Cerebellar cortex (tissue), 1 donor: ENCODE data around the gene KCNG4.

ENCODE experiments used
- DNase-seq: peaks from one replicate; pipeline ENCODE4 v3.0.0-alpha.2; 2015; ENCODE audit warnings: low spot score

The KCNG4 gene, protein sequence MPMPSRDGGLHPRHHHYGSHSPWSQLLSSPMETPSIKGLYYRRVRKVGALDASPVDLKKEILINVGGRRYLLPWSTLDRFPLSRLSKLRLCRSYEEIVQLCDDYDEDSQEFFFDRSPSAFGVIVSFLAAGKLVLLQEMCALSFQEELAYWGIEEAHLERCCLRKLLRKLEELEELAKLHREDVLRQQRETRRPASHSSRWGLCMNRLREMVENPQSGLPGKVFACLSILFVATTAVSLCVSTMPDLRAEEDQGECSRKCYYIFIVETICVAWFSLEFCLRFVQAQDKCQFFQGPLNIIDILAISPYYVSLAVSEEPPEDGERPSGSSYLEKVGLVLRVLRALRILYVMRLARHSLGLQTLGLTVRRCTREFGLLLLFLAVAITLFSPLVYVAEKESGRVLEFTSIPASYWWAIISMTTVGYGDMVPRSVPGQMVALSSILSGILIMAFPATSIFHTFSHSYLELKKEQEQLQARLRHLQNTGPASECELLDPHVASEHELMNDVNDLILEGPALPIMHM

DNA sequence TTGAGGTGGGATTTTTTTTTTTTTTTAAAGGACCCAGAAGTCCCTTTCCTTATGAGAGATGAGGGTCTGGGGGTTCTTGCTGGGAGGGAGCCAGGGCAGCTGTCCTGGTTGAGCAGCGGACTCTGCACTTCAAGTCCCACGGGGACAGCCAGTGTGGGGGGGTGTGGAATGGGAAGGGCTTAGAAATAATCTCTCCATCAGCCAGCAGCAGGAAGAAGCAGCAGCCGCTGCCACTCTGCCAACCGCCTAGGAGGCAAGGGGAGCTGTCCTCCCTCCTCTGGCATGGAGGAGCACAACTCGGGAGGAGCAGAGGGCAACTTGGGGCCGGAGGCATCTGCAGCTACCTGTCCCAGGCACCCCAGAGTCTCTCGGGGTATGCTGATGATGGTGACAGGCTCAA is at the start of gene KCNG4:
Gene KCNG4 (minus strand): TSS at position 104 of the 400 bp plus-strand sequence. CDS start 2,527 bp downstream, outside the sequence.
- no peak for DNase-seq

DNA sequence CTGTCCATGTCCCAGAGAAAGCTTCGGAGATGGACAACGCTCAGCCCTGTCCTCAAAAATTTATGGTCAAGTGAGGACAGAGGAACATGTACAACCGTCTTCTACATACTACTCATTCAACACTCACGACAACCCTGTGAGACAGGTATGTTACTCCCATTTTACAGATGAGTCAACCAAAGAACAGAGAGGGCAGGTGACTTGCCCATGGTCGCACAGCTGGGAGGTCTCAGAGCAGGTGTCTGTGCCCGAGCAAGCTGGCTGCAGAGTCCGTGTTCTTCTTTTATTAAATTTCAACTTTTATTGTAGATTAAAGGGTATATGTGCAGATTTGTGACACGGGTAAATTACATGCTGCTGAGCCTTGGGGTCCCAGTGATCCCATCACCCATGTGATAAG is 49.1 kb upstream of the KCNG4 start:
- DNase-seq = no peak

DNA sequence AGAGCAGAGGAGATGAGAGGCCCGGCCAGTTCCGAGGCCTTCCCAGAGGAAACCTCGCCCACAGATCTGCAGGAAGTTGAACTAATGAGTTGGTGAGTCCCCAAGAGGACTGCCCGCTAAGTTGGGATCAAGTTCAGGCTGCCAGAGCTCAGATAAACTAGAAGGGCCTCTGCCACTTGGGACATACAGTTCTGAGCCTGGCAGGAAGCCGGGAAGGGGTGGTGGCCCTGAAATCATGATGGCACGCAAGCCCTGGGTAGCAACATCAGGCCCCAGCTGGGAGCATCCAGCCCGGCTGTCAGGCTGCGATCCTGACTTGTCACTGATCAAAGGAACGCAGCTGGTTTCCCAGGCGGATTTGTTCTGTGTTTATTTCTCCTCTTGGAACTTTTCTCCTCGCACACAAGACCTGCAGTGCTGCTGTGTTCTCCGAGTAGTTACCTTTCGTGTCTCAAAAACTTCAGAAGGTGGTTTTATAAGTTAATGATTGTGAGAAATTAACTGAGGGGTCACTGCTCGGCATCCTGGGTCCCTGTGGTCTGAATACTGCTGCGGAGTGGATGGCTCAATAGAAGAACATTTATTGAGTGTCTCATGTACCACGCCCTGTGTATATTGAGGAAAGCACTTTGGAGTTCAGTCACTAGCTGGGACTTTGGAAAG is 46.9 kb upstream of the KCNG4 start:
- no peak for DNase-seq

DNA sequence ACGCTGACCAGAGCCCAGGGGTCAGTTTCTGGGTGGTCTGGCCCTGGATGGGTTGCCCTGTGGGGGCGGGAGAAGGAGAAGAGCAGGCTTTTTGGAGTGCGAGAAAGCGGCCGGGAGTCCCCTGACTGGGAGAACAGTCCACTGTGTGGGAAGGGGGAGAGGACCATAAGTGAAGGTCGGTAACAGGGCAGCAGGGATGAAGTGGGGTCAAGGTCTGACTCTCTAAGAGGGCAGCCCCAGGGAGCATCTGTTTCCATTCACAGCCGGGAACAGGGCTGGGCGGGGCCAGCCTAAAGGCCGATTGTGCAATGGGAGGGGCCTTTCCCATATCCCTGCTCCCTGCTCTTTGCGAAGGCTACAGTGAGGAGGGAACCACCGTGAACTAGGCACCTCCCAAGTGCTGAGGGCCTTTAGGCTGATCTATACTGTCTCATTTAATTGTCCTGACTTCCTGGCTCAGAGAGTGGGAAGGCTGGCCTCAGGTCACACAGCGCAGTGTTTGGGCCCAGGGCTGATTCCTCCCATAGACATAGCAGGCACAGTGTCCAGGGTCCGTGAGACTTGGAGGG is 44.4 kb upstream of the KCNG4 start:
- DNase-seq = no peak

DNA sequence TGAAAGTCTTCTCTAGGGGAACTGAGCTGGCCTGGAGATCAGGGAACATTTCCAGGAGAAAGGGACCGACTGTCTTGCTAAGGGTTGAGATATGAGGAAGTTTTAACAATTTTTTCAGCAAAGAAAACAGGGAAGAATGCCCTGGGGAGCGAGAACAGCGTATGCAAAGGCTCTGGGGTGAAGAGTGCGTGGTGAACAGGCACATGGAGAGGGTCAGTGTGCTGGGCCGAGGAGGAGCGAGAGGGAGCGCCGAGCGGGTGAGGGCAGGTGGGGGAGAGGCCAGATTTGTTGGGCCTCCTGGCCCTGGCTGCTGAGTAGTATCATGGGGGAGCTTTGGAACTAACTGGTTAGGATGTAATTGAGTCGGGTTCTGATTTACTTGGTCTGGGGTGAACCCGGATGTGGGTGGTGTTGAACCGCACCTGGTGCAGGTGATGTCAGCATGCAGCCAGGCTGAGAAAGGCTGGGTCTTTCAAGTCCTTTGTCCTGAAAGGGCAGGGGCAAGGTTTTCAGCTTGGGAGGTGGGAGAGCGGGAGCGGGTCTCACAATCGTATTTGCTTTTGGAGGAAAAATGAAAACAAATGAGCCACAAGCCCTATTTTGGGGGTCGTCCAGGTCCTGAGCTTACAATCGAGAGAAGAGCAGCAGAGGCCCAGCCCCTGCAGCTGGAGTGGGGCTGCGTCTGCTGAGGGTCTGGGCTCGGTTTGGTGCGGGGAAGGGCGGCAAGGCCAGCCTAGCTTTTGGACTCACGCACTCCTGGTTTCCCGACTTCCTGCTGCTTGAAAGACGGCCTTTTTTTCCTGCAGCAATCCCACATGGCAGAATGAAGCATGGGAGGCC is 43.7 kb upstream of the KCNG4 start:
- no peak for DNase-seq

DNA sequence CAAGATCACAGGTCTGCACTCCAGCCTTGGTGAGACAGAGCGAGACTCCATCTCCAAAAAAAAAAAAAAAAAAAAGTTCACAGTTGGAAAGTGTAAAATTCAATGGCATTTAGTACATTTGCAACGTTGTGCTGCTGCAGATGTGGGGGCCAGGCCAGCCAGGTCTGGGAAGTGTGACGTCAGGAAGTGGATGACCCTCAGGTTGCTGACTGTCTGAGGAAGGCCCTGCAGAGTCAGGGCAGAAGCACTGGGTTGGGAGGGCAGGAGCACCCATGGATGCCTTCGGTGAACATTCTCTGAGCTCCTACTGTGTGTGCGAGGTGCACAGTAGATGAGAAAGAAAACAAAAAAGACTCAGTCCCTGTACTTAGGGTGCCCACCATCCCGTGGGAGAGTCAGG is 42.7 kb upstream of the KCNG4 start:
- DNase-seq = no peak

DNA sequence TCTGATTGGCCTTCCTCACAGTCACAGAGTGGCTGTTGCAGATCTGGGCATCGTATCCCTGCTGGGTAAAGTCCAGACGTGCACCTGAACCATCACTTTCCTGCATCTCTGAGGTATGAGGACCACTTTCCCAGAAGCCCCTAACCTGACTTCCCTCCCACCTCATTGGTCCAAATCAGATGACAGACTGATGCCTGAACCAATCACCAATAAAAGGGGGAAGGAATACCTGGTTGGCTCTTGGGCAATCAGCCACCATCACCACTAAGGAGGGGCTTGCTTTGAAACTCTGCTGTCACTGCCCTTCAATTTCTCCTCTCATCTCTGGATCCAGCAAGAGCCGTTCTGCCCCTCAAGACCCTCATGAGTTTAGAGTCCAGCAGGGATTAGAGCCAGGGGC is 41.3 kb upstream of the KCNG4 start:
- DNase-seq = peak; percentile 12

DNA sequence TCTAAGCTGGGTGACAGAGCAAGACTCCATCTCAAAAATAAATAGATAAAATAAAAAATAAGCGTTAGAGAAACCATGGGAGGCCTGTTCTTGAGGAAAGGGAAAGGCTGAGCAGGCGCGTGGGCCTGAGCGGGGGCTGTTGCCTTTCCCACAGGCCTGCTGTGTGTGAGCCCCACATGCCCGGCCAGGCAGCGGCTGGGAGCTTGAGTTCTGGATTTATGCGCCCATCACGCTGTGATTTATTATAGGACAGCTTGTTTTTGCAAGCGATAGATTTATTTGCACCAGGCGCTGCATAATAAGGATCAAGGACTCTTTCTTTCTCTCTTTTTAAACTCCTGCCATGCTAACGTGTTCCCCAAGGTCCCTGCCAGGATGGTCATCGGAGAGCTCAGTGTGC is 40.1 kb upstream of the KCNG4 start:
- DNase-seq = no peak

DNA sequence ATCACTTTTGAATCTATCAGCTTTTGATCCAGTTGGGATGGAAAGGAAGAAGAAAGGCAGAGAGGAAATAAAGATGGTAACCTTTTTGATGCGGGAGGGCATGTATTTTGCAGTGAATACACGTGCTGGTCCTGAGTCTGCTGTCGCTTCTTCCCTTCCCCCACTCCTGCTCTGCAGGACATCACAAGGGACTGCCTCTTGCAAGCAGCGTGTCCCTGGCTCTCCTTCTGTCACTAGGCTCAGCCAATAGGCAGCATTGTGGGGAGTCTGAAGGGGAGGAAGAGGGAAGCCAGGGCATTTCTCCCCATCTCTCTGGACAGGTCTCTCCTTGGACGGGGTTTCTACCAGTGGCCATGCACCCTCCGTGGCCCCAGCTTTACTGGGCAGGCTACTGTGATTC is 39.2 kb upstream of the KCNG4 start:
- DNase-seq = peak; percentile 15

DNA sequence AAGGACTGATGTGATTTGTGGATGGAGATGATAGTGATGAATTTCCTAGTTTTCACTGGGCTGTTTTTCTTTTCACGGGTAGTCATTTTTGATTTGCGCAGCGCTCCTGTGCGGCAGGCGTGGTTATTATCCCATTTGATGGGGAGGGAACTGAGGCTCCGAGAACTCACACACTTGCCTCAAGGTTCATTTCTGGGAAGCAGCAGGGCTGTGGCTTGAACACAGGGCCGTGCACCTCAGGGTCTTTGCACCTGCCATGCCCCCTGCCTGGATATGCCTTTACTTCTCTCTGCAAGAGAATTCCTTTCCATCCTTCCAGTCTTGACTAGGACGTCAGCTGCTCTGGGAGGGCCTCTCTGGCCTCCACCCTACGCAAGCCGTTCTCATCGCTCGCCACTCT is 38.5 kb upstream of the KCNG4 start:
- DNase-seq = no peak

DNA sequence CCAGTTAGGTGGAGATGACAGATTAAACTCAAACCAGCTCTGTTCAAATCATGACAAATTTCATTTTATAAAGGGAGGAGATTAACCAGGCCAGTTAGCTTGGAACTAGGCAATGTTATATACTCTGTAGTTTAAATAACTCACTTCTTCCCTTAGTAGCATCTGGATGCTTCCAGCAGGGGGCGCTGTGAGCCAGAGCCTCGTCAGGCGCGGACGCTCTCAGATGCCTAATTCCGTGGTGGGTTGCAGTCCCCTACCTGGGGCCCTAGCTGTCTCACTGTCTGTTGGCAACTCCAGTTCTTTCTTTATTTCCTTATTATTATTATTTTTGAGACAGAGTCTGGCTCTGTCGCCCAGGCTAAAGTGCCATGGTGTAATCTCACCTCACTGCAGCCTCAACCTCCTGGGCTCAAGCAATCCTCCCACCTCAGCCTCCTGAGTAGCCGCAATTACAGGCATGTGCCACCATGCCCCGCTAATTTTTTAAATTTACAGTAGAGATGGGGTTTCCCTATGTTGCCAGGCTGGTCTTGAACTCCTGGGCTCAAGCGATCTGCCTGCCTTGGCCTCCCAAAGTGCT is 37.5 kb upstream of the KCNG4 start:
- peak; percentile 43 for DNase-seq

DNA sequence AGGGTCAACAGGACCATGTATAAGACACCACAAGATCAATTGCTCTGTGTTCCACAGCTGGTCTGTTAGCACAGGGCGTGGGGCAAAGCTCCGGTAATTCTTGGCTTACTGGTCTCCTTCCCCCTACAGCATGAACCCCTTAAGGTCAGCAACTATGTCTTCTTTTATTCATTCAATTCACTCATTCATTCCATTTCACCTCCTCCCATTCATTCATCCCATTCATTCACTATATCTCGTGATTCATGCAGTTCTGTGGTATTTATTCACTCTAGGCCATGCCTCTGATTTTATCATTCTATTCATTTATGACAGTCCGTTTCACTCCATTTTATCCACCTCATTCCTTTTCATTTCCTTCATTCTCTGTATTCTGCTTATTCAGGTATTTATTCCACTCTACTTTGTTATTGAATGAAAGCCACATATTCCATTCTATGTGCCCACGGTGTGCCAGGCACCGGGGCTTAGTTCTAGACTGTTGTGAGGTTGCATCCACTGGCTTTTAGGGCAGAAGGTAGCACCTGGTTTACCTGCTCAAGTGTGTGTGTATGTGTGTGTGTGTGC is 35.9 kb upstream of the KCNG4 start:
- DNase-seq = no peak

DNA sequence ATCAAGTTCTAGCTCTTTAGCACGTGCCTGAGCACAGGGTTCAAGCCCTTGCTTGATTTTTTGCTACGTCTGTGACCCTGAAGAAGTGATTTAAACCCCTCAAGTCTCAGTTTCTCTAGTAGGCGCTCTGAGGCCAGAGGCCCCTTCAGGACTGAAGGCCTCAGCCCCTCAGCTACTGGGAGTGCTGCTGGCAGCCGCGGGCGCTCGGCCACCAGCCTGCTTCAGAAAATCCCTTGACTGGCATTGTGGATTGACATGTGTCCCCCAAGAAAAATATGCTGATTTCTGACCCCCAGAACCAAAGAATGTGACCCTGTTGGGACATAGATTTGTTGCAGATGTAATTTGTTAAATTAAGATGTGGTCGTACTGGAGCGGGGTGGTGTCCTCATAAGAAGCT is 34.7 kb upstream of the KCNG4 start:
- DNase-seq = no peak

DNA sequence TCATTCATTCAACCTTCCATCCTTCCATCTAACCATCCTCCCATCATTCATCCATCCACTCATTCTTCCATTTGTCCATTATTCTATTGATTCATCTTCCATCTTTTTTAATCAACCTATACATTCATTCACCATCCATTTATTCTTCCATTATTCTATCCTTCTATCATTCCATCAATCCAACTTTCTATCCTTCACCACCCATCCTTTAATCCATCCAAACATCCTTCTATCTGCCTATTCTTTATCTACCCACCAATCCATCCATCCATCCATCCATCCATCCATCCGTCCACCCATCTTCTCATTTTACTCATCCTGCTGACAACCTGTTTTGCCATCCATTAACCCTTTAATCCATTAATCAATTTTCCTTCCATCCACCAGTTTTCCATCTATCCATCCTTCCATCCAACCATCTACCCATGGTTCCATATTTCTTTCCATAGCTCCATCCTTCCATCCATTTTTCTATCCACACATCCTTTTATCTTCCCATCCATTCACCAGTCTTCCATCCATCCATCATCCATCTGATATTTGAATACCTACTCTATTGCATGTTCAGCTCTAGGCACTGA is 33.0 kb upstream of the KCNG4 start:
- DNase-seq = no peak

DNA sequence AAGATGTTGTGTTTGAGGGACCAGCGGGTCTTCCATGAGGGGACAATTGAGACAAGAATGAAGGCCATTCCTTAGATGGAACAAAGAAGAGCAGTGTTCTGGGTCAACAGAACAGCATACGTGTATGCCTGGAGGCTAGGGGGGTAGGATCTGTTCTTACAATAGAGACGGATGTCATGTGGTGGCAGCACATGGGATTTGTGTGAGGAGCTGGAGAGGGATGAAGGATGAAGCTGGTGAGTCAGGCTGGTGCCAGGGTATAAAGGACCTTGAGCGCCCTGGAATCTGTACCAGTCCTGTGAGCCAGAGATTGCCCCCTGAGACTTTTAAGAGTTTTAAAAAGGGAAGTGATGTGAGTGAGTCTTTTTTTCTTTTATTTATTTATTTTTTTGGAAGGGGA is 32.1 kb upstream of the KCNG4 start:
- no peak for DNase-seq

DNA sequence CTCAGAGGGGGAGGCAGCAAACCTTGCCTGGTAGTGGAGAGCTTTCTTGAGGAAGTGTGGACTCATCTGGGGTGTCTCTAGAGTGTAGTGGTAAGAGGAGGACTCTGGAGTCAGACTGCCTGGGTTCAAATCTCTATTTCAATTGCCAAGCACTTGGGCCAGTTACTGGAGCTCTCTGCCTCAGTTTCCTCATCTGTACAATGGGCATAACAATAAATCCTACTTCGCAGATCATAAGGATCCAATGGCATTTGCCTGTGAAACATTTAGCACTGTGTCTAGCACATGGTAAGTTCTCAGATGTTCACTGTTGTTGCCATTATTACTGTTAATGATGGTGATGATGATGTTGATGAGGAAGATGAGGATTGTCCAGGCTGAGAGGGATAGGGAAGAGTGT is 31.2 kb upstream of the KCNG4 start:
- DNase-seq = no peak

DNA sequence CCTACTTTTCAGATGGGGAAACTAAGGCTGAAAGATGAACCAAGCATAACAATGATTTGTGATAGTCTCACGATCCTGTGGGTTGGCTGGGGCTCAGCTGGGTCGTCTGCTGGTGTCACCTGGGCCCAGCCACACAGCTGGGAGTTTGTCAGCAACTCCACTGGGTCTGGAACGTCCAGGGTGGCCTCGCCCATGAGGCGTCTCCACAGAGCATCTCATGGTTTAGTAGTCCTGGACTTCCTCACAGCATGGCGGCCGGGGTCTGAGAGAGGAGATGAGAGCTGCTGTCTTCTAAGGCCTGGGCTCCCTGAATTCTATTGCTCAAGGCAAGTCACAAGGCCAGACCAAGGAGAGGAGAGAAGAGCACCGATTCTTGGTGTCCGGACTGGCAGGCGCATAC is 30.7 kb upstream of the KCNG4 start:
- DNase-seq = no peak

DNA sequence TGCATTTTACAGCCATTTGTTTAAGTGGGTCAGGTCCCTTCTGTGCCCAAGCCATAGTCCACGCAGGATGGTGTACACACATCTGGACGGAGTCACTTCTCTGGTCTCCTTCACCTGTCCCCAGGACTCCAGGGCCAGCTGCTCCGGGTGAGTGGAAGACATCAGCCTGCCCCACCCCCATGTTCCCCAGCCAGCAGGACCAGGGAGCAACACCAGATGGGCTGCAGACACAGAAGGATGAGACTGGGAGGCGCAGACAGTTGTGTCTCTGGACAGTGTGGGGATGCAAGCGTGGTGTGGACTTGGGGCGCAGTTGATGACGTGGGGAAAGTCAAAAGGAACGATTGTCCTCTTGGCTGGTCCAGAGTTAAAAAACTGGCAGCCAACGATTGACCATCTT is 30.3 kb upstream of the KCNG4 start:
- DNase-seq = no peak

DNA sequence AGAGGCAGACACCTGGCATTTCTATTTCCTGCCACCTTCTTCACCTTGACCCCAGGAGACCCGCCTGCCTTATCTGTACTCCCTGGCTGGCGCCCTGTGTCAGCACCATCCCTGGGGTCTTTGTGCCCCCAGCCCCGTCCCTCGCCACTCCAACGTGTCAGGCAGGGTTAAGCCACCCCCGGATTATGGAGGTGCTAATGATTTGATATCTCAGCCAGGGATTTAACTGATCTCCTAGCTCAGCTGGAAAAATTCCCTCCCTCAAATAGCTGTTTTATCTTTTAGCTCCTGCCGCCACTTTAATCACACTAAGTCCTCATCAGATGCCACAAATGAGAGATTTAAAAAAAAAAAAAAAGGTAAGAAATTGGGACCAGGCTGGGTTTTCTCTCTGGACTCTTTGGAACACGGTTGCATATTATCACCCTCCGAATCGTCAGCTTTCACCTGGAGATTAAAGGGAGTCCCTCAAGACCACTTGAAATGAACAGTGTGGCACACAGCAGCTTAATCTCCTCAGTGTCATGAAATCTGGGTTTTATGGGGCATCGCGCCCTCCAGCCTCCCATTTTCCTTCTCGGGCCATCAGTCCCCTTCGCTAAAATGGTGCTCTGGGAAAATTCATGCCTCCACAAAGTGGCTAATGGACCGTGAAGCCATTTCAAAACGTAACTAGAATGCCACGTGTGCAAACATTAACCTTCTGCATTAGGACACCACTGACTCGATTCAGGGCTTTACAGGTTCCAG is 28.7 kb upstream of the KCNG4 start:
- no peak for DNase-seq

DNA sequence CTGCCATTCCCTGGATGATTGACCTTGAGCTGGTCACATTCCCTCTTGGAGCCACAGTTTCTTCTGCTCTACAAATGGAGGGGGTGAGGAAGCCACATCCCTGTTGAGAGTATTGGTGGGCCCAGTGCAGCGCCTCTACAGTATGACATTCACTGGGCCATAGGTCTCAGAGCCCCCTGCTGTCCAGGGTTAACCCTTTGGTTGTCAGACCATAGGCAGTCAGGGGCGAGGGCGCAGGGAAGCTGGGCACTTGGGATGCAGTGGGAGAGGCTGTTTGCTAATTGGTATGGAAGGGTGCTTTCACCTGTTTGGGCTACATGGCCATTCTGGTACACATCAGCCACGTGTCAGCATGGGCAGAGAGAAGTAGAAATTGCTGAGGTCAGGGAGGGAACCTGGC is 27.6 kb upstream of the KCNG4 start:
- DNase-seq = no peak
